Small intestine (tissue), 7 donors: ENCODE measurements around the gene TNFSF8. TPM values are rescaled to one million over a fixed set of nuclear protein-coding genes. Genes with fewer than 3 reads are reported as not detected.

Experiments
- DNase-seq, 2 donors: peaks; one replicate each; pipeline versions ENCODE4 v3.0.0 to v3.0.0-alpha.2; 2013
- FAIRE-seq: peaks from 2 replicates; lab custom pipeline; 2012; peaks lifted over from hg19 to GRCh38; lab: Jason Lieb, UNC
- H3K27ac ChIP-seq, 3 donors: one replicate each; pipeline ENCODE4 v1.5.1; 2013; ENCODE audit warnings: low read length in 2 of 3, mild to moderate bottlenecking in 2 of 3, control low read depth in 1 of 3, inconsistent platforms in 1 of 3, low read depth in 1 of 3, moderate library complexity in 1 of 3
- H3K27me3 ChIP-seq, 3 donors: one replicate each; pipeline ENCODE4 v1.6.1; 2013; ENCODE audit warnings: low read length in 3 of 3, inconsistent platforms in 1 of 3; ENCODE audit not compliant: control insufficient read depth in 3 of 3, insufficient read depth in 3 of 3
- H3K36me3 ChIP-seq, 3 donors: one replicate each; pipeline ENCODE4 v1.6.1; 2013; ENCODE audit warnings: low read length in 3 of 3, inconsistent platforms in 1 of 3, low read depth in 1 of 3, mild to moderate bottlenecking in 1 of 3, moderate library complexity in 1 of 3; ENCODE audit not compliant: control insufficient read depth in 3 of 3, insufficient read depth in 2 of 3
- H3K4me1 ChIP-seq, 3 donors: one replicate each; pipeline ENCODE4 v1.6.1; 2013; ENCODE audit warnings: low read length in 2 of 3, inconsistent platforms in 1 of 3, low read depth in 1 of 3, mild to moderate bottlenecking in 1 of 3, moderate library complexity in 1 of 3; ENCODE audit not compliant: control insufficient read depth in 3 of 3, insufficient read depth in 2 of 3
- H3K4me3 ChIP-seq, 3 donors: one replicate each; pipeline ENCODE4 v1.5.1; 2013; ENCODE audit warnings: low read length in 3 of 3, control low read depth in 1 of 3, inconsistent platforms in 1 of 3, low read depth in 1 of 3, mild to moderate bottlenecking in 1 of 3, moderate library complexity in 1 of 3
- H3K9me3 ChIP-seq, 2 donors: one replicate each; pipeline ENCODE4 v1.6.1; 2013; ENCODE audit warnings: low read depth in 1 of 2, low read length in 1 of 2; ENCODE audit not compliant: control insufficient read depth in 2 of 2, insufficient read depth in 1 of 2
- WGBS, 3 donors: extraction: QIAGEN DNeasy Blood & Tissue Kit; methylation state at CpG; one replicate each; pipeline ENCODE4 v1.1.7; 2013; 5-methylcytosine and 5-hydroxymethylcytosine counted together
- polyA plus RNA-seq, 4 donors: library from polyadenylated mRNA; stranded (reverse) in 3 of 4; unstranded in 1 of 4; fragments of 200-250 nt in 3 of 4; fragments of 120-200 nt in 1 of 4; gene quantifications; one replicate each; pipeline versions ENCODE4 v1.2.1 to v1.2.3, GENCODE V29; 2013
- donor health status: healthy with polysubstance abuse.
- donor health status: control.
- donor health status: control.
- donor health status: Bipolar disorder and iron deficiency.
- donor health status: healthy.

The TNFSF8 gene
- polyA plus RNA-seq, 4 donors = 0.43 to 1.2 (median 1.1) TPM; not detected in 1

- Histone ChIP-seq H3K27ac (no peak overlapping the region), H3K4me3 (no peak overlapping the region), H3K36me3 (peaks cover 0 to 2% (median 0%) of the 10 kb centered on the region in 3 donors), H3K27me3 (peaks cover 0 to 5% (median 0%) of the 10 kb centered on the region in 3 donors), H3K9me3 (no peaks in the 10 kb centered on the region), H3K4me1 (no peaks in the 10 kb centered on the region)
- no peak for FAIRE-seq
- WGBS, 3 donors = 68 to 86% (median 79%) methylated on average over 7 of the region's 7 CpGs
- no peak for DNase-seq
These were observed 13.9 kb downstream of the TNFSF8 start for GRCh38 chr9:114916481-114916880.

- Histone ChIP-seq H3K4me1 (no peaks in the 10 kb centered on the region), H3K4me3 (no peak overlapping the region), H3K27ac (no peak overlapping the region), H3K27me3 (peaks cover 0 to 5% (median 0%) of the 10 kb centered on the region in 3 donors), H3K9me3 (no peaks in the 10 kb centered on the region), H3K36me3 (peaks cover 0 to 2% (median 0%) of the 10 kb centered on the region in 3 donors)
- no peak for DNase-seq
- WGBS, 3 donors = 55 to 87% (median 77%) methylated on average over 1 of the region's 1 CpG
- no peak for FAIRE-seq
These were observed 16.3 kb downstream of the TNFSF8 start for GRCh38 chr9:114914139-114914538.

DNA sequence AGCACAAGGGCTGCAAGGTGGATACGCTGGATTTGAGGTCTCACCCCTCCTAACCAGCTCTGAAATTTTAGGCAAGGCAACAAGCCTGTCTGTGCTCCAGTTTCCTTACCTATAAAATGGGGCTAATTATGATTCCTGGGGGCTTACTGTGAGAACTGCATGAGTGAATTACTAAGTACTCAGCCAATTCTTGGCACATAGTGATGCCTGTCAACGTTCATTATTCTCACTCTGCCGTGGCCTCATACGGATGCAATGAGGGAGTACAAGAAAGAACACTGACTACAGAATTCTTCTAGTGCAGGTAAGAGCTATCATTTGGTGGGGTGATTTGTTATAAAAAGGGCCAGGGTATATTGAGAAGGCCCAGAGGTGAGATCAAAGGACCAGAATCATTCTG is 16.7 kb downstream of the TNFSF8 start:
- H3K36me3 ChIP-seq = peaks cover 0 to 2% (median 0%) of the 10 kb centered on the region in 3 donors
- FAIRE-seq (no peak), DNase-seq (no peak)
- WGBS, 3 donors = 89 to 93% (median 90%) methylated on average over 4 of the region's 4 CpGs
- H3K4me1 ChIP-seq = no peaks in the 10 kb centered on the region
- H3K4me3 ChIP-seq = no peak overlapping the region
- H3K9me3 ChIP-seq = no peaks in the 10 kb centered on the region
- peaks cover 0 to 5% (median 0%) of the 10 kb centered on the region in 3 donors for H3K27me3 ChIP-seq
- H3K27ac ChIP-seq = no peak overlapping the region

DNA sequence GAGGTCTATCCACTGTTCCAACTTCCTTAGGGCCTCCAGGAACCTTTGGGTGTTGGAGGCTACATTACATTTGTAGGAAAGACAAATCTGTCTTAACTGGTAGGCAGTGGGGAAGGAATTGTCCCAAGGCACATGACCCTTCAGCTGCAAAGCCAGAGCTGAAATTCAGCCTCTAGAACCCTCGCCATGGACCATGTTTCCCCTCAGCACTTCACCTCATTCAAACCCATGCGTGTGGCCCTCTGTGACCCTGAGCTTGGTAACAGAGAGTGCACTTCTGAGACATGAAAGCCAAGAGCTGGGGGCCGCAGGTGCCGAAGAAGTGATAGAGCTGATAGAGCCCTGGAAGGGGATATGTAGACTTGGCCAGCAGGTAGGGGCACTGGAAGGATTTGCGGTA is 17.2 kb downstream of the TNFSF8 start:
- no peak for FAIRE-seq

DNA sequence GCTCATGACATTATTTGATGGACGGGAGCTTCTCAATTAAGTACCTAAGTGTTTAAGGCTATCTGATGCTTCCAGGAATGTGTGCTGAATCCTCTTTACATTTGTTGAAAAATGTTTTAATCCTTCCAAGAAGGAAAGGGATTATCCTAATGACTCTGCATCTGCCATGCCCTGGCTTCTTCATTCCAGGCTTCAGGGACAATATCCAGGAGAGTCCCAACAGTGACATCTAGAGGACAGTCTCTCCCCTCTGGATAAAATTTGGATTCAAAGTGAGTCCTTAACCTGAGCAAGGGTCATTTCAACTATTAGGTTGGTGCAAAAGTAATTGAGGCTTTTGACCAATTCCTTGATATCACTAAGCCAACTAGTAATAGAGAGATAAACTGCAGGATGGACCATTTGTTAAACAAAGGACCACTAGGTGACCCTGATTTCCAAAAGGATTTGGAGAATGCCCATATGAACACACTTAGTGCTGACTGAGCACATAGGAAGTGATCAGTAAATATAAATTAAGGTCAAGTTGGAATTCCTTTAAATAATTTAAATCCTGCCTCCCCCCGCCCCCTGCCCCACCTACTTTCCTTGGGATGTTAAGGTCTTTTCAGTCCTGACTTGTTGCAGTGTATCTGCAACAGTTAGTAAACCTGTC is 19.1 kb downstream of the TNFSF8 start:
- peaks cover 0 to 5% (median 0%) of the 10 kb centered on the region in 3 donors for H3K27me3 ChIP-seq
- FAIRE-seq = no peak
- H3K9me3 ChIP-seq = no peaks in the 10 kb centered on the region
- no peak overlapping the region for H3K27ac ChIP-seq
- H3K4me3 ChIP-seq = no peak overlapping the region
- H3K36me3 ChIP-seq = peaks cover 0 to 2% (median 0%) of the 10 kb centered on the region in 3 donors
- H3K4me1 ChIP-seq = peaks cover 0 to 4% (median 0%) of the 10 kb centered on the region in 3 donors
- peak; percentile 60 to 74 for DNase-seq
- WGBS, 3 donors = 44 to 76% (median 64%) methylated on average over 2 of the region's 2 CpGs

More for the DNA sequence above, 17.2 kb downstream of the TNFSF8 start:
- no peak overlapping the region for H3K4me3 ChIP-seq
- peaks cover 0 to 2% (median 0%) of the 10 kb centered on the region in 3 donors for H3K36me3 ChIP-seq
- H3K9me3 ChIP-seq = no peaks in the 10 kb centered on the region
- H3K27me3 ChIP-seq = peaks cover 0 to 5% (median 0%) of the 10 kb centered on the region in 3 donors
- WGBS, 3 donors = 84 to 97% (median 88%) methylated on average over 5 of the region's 5 CpGs
- H3K4me1 ChIP-seq = no peaks in the 10 kb centered on the region
- no peak overlapping the region for H3K27ac ChIP-seq
- DNase-seq = no peak

DNA sequence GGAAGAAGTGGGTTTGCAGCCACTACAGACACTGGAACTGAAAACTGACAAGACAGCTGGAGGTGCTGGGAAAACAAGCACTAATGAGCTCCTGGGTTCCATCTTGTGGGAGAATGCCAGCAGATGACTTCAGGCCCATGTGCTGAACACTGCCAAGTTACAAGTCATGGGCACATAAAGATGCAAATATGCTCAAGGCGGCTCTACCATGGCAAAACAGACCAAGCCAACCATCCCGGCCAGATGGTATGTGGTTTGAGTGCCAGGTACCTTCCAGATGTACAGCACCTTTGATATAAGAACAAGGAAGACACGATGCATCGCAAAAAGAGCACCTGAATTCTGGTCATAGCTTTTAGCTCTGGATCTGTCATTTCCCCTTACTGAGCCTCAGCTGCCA is 19.9 kb downstream of the TNFSF8 start:
- FAIRE-seq (no peak), DNase-seq (no peak)
- Histone ChIP-seq H3K4me1 (peaks cover 0 to 4% (median 0%) of the 10 kb centered on the region in 3 donors), H3K27ac (no peak overlapping the region), H3K9me3 (no peaks in the 10 kb centered on the region), H3K36me3 (peaks cover 0 to 2% (median 0%) of the 10 kb centered on the region in 3 donors), H3K4me3 (no peak overlapping the region), H3K27me3 (peaks cover 0 to 4% (median 0%) of the 10 kb centered on the region in 3 donors)
- 88 to 96% (median 93%) methylated on average over 4 of the region's 4 CpGs for WGBS, 3 donors

DNA sequence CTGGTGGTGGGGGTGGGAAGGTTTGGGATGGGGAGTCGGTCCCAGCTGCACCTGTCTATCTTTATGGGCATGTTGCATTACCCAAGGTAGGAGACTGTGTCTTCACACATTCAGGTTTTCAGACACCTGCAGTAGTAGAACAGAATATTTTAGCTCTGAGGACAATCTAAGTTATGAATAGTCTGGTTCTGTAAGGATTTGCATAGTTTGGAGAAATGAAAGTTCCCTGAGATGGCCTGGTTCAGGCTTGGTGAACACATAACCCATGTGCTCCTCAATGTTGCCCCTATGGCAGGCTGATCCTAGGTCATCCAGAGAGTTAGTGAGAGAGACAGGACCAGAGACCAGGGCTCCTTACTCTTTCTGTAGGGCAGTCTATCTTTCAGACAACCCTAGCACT is 20.7 kb downstream of the TNFSF8 start:
- Histone ChIP-seq H3K27ac (no peak overlapping the region), H3K4me1 (peaks cover 0 to 10% (median 0%) of the 10 kb centered on the region in 3 donors), H3K36me3 (peaks cover 0 to 2% (median 0%) of the 10 kb centered on the region in 3 donors), H3K4me3 (no peak overlapping the region), H3K27me3 (no peaks in the 10 kb centered on the region), H3K9me3 (no peaks in the 10 kb centered on the region)
- DNase-seq = no peak
- no peak for FAIRE-seq
- 63 to 89% (median 69%) methylated on average over 1 of the region's 1 CpG for WGBS, 3 donors

DNA sequence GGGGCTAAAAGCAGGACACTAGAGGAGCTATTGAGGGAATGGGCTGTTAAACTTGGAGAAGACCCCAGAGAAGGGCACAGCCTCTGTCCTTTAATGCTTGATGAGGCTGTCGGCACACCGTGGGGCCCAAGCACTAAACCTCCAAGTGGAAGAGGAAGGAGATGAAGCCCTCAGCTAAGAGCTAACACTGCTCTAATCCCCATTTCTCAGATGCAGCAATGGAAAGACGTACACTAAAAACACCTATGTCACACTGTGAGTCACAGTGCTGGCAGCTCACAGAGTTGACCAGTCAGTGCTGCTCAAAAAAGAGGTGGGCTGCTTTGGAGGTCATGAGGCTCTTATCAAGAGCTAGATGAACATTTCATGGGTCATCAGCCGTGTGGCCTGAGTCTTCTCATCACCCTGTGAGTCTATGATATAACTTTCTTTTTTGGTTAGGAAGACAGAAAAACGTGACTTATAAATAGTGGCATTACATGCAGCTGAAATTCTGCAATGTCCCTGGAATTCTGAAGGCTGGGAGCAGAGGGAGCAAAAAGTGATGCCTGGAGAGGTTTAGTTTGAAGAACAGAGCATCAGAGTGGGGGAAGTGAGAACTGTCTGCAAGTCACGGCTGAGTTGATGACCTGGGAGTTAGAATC is 21.5 kb downstream of the TNFSF8 start:
- H3K4me3 ChIP-seq = no peak overlapping the region
- no peaks in the 10 kb centered on the region for H3K9me3 ChIP-seq
- peaks cover 0 to 10% (median 0%) of the 10 kb centered on the region in 3 donors for H3K4me1 ChIP-seq
- H3K27me3 ChIP-seq = no peaks in the 10 kb centered on the region
- H3K27ac ChIP-seq = no peak overlapping the region
- H3K36me3 ChIP-seq = peaks cover 0 to under 1% (median 0%) of the 10 kb centered on the region in 3 donors
- 69 to 78% (median 76%) methylated on average over 6 of the region's 6 CpGs for WGBS, 3 donors
- no peak for FAIRE-seq
- no peak for DNase-seq
